LNCAP (cell line): ENCODE data around the gene DEDD.

Source experiments
- TF ChIP-seq, protein P1 (sequence below): fragments of 450-650 bp; IDR thresholded peaks from 2 replicates; pipeline ENCODE4 v1.5.1; 2017; ENCODE audit warnings: mild to moderate bottlenecking

The DEDD gene

GRCh38 chr1:161166669-161167548 lies 34.4 kb upstream of the DEDD start:
- TF ChIP-seq, protein P1, sequence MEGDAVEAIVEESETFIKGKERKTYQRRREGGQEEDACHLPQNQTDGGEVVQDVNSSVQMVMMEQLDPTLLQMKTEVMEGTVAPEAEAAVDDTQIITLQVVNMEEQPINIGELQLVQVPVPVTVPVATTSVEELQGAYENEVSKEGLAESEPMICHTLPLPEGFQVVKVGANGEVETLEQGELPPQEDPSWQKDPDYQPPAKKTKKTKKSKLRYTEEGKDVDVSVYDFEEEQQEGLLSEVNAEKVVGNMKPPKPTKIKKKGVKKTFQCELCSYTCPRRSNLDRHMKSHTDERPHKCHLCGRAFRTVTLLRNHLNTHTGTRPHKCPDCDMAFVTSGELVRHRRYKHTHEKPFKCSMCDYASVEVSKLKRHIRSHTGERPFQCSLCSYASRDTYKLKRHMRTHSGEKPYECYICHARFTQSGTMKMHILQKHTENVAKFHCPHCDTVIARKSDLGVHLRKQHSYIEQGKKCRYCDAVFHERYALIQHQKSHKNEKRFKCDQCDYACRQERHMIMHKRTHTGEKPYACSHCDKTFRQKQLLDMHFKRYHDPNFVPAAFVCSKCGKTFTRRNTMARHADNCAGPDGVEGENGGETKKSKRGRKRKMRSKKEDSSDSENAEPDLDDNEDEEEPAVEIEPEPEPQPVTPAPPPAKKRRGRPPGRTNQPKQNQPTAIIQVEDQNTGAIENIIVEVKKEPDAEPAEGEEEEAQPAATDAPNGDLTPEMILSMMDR = no peak

DNA sequence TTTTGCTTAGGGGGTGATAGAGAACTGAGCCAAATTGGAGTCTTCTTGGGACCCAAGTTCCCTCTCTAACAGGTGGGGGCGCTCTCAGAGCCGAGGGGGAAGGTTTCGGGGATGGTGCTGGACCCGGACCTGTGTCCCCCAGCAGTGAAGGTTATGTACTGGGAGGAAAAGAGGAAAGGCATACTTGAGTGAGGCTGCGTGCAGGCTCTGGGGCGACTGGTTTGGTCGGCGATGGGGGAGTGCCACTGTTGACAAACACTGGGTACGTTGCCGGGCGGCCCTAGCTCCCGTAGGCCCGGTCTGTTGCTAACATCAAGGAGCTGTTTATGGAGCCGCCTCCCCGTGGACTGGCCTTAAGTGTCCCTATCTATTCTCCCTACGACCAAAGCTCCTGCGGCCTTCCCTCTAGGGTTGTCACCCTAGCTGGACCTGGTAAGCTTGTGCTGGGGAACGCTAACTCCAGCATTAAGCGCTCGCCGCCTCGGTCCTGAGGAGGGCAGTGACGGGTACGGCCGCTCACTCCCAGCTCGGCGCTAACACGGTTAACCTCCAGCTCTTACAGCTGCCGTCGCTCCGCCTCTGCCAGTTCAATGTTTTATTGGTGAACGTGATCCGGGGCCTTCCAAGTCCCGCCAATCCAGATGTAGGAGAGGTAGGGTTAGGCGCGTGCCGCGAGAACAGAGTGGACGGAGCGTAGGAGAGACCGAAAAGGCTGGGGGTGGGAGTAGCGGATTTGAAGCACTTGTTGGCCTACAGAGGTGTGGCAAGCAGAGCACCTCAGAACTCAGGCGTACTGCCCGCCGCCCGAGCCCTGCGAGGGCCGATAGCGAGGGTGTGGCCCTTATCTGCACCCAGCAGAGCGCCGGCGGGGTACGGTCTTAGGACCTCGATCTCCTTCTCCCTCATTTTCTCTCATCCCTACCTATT lies 33.5 kb upstream of the DEDD start, which contains the start of gene PPOX:
Gene PPOX (plus strand): TSS at position 685 of the 927 bp plus-strand sequence. CDS start 422 bp downstream, outside the sequence.
- TF ChIP-seq, protein P1 = peak; percentile 54; the same call in 1 of the 2 replicates

- TF ChIP-seq, protein P1 = no peak
Measured at GRCh38 chr1:161164901-161165610, 32.6 kb upstream of the DEDD start.

GRCh38 chr1:161163793-161164192 lies 31.3 kb upstream of the DEDD start:
- TF ChIP-seq, protein P1 = no peak

DNA sequence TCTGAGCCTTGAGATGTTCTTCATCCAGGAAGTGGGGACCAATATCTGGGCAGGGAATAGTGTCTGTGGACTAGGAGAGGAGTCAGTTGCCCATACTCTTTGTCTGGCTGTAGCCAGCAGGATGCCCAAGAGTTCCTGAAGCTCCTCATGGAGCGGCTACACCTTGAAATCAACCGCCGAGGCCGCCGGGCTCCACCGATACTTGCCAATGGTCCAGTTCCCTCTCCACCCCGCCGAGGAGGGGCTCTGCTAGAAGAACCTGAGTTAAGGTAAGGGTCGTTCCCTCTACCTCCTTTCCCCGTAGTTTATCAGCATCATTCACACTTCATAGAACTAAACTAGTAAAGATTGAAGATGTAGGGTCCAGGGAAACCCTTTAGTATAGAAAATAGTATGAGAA lies 30.3 kb upstream of the DEDD start:
- TF ChIP-seq, protein P1 = no peak

GRCh38 chr1:161162052-161162451 lies 29.6 kb upstream of the DEDD start:
- TF ChIP-seq, protein P1 = no peak

GRCh38 chr1:161161652-161162051 lies 29.2 kb upstream of the DEDD start:
- TF ChIP-seq, protein P1 = no peak
